Activated naive CD4-positive, alpha-beta T cell (primary cell): Measurements from ENCODE around the gene MBNL2.

ENCODE experiments used
- DNase-seq, 4 experiments: peaks; one replicate each; lab custom pipeline; 2025; lab: John Stamatoyannopoulos, UW

MBNL2 gene

DNA sequence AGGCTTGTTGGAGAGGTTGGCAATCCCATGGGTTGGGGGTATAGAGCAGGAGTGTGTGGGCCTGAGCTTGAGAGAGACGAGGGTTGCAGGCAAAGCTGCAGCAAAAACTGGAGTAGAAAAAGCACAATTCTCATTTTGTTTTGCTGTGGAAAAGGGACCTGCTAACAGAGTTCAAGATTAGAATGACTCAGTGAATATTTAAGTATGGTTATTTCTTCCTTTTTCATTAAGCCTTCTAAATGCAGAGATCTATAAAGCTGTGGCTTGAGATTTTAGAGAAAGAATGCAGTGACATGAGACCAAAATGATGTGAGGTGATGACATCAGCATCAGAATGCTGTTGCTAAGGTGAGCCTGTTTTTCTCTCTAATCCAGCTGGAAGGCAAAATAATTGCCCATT lies 10.8 kb upstream of the MBNL2 start:
- no peak for DNase-seq

DNA sequence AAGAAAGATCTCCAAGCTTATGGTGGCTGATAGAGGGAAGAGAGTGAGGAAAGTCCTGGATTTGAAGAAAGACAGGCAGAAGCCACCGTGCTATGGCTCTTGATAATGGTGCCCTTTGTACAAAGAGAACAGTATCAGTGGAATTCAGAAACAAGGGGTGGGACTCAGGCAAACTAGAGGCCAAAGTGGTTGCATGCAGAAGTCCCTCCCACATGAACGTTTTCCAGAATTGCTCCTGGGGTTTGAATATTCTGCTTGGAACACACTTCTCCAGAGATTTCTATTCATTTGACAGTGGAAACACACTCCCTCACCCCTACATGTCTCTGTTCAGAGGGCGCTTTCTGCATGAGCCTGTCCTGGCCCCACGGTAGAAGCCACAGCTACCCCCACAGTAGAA lies 10.1 kb upstream of the MBNL2 start:
- no peak for DNase-seq

DNA sequence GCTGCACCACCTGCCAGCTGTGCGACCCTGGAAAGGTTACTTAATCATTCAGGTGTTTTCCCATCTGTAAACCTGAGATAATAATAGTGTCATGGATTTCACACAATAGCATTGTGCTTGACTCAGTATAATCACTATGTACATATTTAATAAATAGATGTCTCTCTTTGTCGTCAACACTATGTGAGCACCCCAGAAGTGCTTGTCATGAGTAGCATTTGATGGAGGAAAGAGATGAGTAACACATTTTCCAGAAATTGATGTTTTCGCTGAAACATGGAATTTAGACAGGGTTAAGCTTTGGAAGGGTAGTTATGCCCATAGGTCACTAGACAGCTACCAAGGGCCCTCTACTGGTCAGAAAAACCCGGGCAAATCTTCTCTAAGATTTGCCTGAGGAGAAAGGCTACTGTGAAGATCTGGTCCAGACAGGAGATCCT lies 9.5 kb upstream of the MBNL2 start:
- no peak for DNase-seq

DNA sequence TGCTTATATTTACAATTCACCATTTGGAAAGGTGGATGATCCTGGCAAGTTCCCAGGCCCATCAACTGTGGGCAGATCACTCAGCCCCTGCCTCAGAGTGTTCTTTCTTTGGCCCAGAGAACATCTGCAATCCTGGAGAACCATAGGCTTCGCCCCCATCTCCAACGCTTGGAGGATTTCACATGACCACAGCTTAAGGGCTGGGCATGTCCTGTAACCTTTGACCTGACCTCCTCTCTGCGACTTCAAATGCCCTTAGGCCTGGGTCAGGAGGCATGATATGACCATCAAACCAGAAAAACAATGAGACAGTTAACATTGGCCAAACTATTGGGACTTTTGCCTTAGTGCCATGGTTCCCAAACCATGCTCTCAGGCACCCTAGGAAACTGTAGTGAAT lies 7.2 kb upstream of the MBNL2 start:
- DNase-seq: no peak

DNA sequence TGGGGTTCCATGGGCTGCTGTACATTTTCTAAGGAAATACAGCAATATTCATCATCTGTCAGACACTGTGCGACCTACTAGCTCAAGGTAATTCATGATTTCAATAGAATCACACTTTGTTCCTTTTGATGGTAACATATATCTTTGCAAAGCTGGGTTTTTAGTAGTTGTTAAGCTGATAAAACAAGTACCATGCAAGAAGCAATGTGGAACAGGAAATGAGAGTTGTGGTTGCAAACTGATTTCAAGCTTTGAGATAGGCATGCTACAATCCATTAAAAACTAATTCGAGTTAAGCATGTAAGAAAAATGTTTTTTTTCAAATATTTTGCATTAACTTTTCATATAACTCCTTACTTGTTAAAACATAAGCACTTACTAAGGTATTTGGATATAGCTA lies 6.8 kb upstream of the MBNL2 start:
- no peak for DNase-seq

DNA sequence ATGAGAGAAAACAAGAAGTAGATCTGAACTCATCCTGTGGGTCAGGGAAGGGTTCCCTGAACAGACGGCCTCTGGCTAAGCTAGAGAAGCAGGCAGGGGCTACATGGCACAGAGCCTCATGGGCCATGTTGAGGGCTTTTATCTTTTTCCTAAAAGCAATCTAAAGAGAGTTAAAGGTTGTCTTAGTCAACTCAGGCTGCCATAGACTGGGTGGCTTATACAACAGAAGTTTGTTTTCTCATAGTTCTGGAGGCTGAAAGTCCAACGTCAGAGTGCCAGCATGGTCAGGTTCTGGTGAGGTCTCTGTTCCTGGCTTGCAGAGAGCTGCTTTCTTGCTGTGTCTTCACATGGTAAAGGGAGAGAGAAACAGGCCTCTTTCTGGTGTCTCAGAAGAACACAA lies 2.9 kb upstream of the MBNL2 start:
- no peak for DNase-seq

DNA sequence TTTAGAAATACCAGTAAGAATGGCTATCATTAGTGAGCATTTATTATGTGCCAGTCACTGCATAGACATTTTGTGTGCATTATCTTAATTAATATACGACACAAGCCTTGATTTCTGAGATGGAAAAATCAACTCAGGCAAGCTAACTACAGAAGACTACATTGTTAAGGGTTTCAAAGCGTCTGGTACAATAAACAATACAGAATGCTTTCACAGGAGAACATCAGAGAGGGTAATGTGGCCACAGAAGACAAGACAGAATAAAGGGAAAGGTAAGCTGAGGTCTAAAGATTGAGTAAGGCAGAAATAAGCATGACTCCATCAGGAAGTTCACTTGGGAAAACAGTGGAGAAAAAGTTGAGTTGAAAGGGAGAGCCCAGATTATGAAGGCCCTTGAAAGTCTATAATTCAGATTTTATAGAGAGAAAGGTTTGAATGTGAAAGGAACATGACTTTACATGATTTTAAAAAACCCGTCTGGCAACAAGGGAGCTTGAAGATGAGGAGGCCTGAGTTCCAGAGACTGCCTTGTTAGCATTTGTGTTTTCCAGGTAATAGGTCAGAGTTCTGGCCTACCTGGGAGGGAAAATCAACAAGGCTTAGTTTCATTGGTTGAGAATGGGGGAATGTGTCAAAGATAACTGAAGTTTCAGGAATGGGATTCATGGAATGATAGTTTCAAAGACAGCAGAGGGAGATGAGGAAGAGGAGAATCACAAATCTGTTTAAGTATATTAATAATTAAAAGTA lies 1.8 kb upstream of the MBNL2 start:
- DNase-seq: no peak

DNA sequence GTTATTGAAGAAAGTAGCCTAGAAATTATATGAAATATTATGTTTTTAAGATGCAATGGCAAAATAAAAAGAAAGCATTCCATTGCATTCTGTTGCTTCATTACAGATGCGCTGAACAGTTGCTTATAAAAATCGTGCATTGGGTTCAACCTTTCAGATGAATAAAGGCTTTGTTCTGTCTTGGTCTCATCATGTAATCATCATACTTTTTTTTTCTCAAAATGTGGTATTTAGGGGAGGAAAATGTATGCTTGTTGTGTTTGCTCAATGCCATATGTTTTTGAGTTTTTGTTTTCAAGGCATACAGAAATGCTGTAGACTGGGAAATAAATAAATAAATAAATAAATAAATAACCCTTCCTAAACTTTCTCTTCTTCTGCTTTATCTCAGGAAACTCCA lies 1.1 kb upstream of the MBNL2 start:
- DNase-seq: no peak

DNA sequence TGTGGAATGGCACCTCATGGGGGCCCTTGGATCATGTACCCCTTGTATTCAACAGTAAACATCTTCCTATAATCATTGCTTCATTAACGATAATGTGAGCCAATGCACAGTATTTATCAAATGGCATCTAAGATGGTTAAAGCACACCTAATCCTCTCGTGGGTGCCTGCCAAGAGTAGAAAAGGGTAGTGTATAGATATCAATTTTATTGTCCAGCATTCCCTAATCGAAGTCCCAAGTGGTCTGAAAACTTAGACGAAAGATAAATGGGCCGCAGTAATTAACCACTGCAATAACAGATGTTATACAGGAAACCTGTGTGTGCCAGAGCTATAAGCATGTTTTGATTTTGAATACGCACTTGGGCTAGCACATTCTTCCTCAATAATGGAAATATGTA lies 667 bp upstream of the MBNL2 start:
- no peak for DNase-seq

DNA sequence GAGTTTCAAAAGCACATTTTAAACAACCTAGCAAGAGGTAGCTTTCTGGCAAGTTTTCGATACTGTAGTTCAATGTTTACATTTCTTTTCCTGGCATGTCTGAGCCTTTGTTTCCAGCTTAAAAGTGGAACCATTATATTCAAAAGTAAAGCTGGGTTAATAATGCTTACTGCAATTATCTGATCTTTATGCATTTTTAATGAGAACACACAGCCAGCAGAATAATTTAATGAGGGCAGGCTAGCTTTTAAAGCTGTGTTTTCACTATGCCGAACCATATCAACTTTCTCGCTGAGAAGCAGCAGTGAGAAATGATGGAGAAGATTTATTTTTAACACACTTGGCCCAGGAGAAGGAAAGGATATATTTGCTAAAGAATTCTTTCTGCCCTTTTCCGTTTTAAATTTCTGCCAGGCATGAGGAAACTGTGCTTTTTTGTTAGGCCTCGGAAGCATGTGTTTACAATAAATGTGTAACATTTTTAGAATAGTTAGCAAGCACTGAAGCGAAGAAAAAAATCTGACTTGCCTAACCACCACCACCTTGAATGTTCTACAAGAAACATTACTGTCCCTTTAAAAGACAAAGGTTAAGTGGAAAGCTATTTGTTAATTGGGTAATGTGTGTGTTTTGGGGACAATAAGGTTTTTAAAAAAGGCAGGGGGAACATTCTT lies 1.0 kb downstream of the MBNL2 start:
- DNase-seq: no peak

DNA sequence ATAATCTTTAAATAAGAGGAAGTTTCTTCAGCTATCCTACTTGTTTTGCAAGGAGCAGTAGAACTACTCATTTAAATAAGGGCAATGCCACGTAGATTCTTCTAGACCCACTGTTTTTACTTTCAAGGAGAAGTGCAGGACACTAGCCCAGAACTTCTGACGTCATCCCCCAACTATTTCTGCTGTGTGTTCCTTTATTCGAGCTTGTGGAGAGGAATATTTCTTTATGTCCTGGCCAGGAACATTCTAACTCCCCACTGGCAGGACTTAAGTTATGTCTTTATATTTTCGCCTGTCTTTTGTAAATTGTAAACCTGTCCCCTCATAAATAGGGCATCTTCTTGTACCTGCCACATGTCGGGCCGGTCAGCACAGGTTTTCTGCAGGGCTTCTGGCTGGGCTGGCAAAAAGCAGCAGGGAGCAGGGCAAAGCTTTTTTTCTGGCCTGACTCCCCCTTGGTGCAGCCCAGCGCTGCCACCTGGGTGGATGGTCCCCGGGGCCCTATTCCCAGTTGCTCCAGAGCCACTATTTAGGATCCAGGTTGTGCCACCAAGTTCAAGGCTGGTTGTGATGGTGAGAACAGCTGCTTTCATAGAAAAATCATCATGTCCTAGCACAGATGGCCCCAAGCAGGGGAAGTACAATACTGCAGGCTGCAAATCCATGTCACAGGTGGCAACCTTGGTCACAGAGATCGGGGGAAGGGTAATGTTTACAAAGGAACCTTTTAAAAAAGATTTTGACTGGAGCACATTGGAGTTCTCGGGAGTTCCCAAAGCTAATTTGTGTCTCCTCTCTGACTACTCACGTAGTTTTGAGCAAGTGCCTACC lies 1.8 kb downstream of the MBNL2 start:
- DNase-seq: no peak

DNA sequence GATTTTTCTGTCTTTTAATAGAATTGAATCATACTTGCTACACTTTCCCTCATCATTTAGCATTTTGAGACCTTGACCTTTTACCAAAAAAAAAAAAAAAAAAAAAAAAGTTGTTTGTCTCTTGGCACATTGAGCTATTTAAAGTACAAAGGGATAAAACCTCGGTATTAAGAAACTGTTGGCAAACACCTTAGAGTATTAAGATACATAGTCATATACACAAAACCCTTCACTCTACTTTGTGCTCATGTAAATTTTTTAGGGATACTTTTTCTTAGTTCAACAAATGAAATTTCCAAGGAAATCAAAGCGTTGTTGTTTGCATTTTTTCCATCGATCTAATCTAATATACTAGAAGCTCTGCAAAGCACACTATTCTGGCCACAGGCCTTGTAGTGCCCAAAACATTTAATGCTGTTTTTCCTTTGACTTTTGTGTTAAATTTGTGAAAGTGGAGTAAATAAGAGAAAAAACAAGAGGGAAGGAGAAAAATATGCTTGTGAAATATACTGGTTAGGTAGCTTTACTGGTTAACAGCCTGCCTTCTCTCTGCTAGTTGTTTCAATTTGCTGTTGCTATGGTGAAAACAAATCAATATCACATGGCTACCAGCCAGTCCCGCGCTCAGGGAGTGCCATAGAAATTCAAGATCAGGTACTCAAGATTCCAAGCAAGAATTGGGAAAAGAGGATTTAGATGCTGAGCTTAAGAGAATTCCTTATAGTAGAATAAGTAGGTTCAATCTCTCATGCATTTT lies 2.6 kb downstream of the MBNL2 start:
- peak in 1 of 4 experiments; percentile 1 for DNase-seq

DNA sequence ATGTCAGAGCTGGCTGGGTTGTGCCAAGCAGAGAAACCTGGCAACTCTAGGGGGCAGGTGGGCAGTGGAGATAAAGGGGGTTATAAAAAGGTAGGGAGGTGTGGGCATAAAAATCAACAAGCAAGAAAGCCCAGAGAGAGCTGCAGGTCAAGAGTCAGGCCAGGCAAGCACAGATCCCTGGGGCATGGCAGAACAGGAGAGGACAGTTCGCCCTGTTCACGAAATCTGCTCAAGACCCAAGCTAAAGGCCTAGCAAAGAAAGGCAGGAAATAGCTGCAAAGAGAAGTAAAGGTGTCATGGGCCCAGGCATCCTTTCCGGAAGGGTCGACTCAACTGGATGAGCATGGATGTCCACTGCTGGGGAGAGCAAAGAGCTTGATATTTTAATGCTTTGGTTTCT lies 3.4 kb downstream of the MBNL2 start:
- DNase-seq: no peak

DNA sequence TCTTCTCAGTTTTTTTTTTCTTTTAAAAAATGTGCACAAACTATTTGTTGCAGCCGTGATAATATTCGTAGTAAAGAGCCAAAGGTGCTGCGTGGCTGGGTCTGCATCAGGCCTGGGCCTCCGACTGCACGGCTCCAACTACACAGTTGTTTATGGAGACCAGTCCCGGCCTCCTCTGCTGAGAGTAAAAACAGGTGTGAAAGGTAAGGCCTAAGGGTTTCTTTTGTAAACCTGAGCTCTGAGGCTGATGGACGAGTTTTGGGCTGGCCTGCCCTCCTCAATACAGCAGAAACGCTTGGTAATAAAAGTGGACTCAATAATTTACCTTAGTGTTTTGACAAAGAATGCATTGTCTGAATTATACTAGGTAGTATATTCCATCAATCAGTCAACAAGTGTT lies 3.9 kb downstream of the MBNL2 start:
- no peak for DNase-seq

DNA sequence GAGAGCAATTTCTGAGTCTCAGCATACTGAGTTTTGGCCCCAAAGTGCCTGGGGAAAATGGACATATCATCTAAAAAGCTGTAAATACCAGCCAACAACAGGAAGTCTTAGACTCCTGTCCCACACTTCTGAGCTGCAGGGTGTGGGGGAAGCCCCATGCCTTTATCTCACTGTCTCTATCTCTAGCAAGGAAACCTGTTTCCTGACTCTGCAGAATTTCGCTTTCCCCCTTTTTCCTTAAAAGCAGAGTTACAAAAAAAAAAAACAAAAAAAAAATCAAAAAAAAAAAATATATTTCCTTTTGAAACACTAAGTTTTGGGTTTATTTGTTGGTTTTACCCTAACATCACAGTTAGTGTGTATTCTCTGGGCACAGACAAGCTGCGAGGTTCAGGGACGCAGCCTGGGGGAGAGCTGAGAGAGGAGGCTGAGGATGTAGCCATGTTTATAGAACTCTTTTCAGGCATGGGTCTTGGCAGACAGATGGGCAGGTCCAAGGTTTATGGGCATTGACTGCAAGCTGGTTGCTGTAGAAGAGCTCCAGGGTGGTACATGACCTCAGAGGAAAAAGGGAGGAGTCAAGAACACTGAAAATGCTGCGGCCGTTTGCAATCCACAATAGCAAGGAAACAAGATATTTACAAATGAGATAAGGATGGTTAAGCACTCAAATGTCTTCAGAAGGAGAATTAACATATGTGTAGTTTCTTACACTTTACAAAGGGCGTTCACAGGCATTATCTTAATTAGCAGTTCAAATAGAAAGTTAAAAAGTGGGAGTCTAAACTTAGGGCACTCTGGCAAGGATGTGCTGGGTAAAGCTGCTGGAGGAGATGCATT lies 4.9 kb downstream of the MBNL2 start:
- DNase-seq: peak in 2 of 4 experiments; percentile 1 to 7

DNA sequence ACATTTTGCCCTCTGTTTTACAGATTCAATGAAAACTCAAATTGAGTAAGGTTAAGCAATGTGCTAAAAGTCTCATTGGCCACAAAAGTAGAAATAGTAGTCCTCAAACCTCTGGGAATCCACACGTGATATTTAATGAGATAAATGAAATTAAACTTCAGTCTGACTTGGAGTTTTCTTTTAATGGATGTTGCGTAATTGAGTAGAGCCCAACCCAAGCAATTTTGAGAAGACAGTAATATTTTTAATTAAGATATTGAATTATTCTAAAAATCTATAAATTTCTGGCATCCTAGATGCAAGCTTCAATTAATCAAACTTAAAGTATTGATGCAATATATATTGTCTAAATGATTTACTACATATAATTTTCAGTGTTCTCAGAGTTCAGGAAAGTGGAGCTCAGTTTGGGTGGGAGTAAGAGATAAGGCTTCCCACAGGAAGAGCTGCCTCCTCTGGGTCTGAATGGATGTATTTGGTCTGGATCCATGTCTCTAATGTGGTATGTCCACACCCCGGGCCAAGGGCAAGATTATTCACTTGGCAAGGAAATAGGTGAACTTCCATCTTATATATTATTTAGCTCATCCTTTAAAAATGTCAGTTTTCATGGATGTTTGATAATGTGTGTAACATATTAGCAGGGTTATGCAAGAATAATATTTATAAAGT lies 6.9 kb downstream of the MBNL2 start:
- DNase-seq: no peak

DNA sequence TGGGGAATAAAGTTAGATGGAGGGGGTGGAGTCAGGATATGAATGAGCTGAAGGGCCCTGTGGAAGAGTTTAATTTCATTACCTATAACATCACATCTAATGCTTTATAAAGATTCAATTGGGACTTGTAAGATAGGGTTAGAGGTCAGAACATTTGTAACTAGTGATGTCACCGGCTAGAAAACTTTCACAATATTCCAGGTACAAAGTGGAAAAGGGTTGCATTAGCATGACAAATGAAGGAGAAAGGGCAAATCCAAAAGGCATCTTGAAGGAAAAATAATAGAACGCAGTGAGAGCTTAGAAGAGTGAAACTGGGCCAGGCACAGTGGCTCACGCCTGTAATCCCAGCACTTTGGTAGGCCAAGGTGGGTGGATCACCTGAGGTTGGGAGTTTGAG lies 7.6 kb downstream of the MBNL2 start:
- no peak for DNase-seq

DNA sequence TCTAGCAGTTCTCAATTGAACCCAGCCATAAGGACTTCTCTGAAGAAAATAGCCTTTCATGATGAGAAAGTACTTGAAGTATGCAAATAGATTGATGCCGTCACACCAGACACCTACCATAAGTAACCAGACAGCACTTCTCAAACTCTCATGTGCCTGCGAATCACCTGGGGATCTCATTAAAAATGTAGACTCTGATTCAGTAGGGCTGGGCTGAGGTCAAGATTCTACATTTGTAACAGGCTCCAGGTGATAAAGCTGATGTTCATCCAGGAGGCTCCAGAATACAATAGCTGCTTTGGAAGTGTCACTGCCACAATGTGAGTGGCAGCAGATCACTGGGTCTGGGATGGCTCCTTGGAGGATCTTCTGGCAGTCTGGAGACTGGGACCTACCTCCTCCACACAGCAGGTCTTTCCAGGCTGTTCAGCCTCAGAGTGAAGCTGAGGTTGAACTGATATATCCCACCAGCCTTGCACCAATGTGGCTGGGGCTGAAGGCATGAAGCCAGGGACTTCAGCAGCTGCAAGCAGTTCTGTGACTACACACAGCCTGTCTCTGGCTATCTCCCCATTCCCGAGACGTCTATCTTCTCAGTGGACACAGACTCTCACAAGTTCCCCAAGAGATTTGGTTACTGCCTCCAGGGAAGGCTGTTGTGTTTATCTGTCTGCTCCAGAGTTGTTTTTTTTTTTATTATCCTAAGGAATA lies 9.1 kb downstream of the MBNL2 start:
- no peak for DNase-seq

DNA sequence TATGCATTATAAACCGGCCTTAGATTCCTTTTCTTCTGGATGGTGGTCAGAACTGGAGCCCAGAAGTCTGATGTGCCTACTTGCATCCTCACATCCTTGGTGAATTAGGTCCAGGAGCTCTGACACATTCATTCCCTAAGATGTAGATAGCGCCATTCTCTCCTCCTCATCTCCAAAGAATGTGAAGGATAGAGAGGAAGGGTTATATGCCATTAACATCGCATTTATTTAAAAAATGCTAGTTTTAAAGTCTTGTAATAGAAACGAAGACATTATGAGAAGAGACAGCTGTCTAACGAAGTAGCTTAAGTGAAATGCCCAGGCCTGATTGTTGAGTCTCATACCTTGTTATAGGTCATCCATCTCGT lies 9.7 kb downstream of the MBNL2 start:
- no peak for DNase-seq

DNA sequence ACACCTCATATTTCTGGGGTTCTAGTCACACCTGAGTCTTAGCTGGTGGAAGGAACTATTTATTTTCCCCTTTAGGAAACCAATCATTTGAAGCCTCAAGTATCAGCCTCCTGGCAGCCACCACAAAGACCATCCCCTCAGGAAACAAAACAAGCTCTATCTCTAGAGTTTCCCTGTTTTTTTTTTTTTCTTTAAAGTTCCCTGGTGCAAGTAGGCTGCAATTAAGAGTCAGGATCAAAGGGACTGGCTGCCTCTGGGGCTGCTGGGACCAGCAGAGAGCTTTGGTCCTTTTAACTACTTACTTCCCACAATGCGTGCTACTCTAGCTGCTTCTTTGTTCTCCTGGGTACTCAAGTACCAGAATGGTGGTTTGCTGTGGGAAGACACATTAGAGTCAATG lies 11.4 kb downstream of the MBNL2 start:
- DNase-seq: no peak
